ENCODE data around the gene XPR1.

GRCh38 chr1:180622658-180623508 is 8.9 kb upstream of the XPR1 start:
- TF ChIP-seq CTCF (IDR thresholded peaks at IDR 0.05 in 2 of 3, conservative IDR thresholded peaks at IDR 0.05 in 1 of 3; ENCODE audit: borderline replicate concordance in 1 of 3, insufficient read depth in 1 of 3, low read depth in 2 of 3, low read length in 2 of 3): no peak
- TF ChIP-seq FOSL1 (IDR thresholded peaks at IDR 0.05; ENCODE audit: low read depth): no peak
- no peak for TF ChIP-seq EZH2phosphoT487 (IDR thresholded peaks at IDR 0.05; ENCODE audit: borderline replicate concordance)
- no peak for TF ChIP-seq SIN3A (IDR thresholded peaks at IDR 0.05; ENCODE audit: low read depth)
- no peak for TF ChIP-seq POLR2AphosphoS5 (IDR thresholded peaks at IDR 0.05; ENCODE audit: low read depth, low read length)
- TF ChIP-seq REST (IDR thresholded peaks at IDR 0.05; ENCODE audit: low read depth): no peak
- no peak for TF ChIP-seq ZBTB33 (IDR thresholded peaks at IDR 0.05; ENCODE audit: extremely low read depth, insufficient replicate concordance, low read length)
- TF ChIP-seq YY1 (IDR thresholded peaks at IDR 0.05; ENCODE audit: extremely low read depth, insufficient replicate concordance, low read depth, low read length): no peak
- TF ChIP-seq RAD21 (IDR thresholded peaks at IDR 0.05; ENCODE audit: low read depth): no peak
- no peak for TF ChIP-seq EZH2 (IDR thresholded peaks at IDR 0.05)
- TF ChIP-seq POLR2A (IDR thresholded peaks at IDR 0.05; ENCODE audit: borderline replicate concordance, extremely low read depth, insufficient read depth, insufficient read length): no peak
- no peak for TF ChIP-seq SP1 (IDR thresholded peaks at IDR 0.05; ENCODE audit: low read depth)
- TF ChIP-seq MAX (IDR thresholded peaks at IDR 0.05): no peak

Measured in HCT116 (cell line).